Stimulated activated CD8-positive, alpha-beta memory T cell treated with anti-CD3 and anti-CD28 coated beads, Interleukin-7, amount 100 ng/mL, for 24 hours (primary cell): ENCODE data around the gene RGS11.
A peak's percentile ranks its signal among the peaks of the same experiment; 100 is the strongest.
"Not testable (repeated sequence)": the region's sequence is repeated elsewhere in the genome, so short reads cannot be mapped to it uniquely, and the experiment has no call there.

ENCODE experiments used
- DNase-seq: peaks from one replicate; pipeline ENCODE4 v3.0.0-alpha.2; 2020; ENCODE audit warnings: low read depth

Gene RGS11

DNA sequence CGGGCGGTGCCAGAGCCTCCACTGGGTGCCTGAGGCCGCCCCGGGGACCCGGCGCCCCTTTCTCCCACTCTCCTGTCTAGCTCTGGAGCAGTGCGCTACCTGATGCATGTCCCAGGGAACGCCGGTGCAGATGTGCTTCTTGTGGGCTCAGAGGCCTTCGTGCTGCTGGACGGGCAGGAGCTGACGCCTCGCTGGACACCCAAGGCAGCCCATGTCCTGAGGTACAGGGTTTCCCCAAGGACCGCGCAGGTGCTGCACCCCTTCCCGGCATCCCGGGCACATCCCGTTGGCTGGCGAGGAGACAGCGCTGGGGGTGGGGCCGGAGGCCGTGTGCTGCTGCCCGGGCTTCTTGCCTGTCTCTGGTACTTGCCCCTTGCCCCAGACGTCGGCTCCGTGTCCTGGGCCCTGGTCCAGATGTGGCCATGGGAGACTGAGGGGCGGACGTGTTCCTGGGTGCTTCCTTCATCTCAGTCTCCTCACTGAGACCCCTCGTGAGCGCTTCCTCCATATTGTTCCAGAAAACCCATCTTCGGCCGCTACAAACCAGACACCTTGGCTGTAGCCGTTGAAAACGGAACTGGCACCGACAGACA lies 12.5 kb downstream of the RGS11 start:
- no peak for DNase-seq

GRCh38 chr16:262121-262745 lies 13.5 kb downstream of the RGS11 start:
- no peak for DNase-seq

DNA sequence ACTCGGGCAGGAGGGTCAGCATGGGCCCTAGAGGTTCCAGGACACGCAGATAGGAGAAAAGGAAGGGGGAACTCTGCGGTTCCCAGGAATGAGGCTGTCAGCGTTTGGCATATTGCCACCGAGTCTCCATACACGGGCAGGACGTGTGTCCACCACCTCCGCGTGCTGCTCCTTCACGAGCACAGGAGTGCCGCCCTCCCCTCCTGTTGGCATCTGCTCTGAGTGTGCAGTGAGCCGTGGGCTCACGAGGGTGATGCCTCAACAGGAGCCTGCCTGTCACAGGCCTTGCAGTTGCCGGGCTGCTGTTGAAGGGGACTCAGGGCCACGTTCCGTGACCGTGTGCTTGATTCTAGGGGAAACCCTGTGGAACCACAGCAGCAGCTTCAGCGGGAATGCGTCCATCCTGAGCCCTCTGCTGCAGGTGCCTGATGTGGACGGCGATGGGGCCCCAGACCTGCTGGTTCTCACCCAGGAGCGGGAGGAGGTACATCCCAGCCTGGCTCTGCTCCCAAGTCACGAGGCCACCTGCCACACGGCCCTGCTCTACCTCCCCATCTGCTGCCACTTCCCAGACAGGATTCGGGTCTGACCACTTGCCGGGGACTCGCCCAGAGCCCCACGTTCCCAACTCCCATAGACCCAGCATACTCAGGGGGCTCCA lies 14.6 kb downstream of the RGS11 start:
- DNase-seq = no peak

- DNase-seq = no peak
These were observed 15.4 kb downstream of the RGS11 start for GRCh38 chr16:260326-260725.

- no peak for DNase-seq
These were observed 15.9 kb downstream of the RGS11 start for GRCh38 chr16:259814-260253.

DNA sequence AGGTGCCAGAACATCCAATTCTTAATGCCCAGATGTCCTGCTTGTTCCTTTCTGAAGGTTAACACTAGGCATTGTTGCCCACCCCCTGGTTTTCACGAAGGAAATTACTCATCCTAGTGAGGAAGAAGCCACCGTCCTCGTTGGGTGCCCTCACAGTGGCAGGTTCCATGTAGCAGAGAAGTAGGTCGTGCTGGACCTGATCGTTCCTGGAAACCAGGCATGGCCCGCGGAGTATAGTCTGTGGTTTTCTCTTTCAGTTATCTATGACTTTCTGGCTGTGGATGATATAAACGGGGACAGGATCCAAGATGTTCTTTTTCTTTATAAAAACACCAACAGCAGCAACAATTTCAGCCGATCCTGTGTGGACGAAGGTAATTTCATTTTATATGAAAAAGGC lies 16.5 kb downstream of the RGS11 start:
- no peak for DNase-seq

DNA sequence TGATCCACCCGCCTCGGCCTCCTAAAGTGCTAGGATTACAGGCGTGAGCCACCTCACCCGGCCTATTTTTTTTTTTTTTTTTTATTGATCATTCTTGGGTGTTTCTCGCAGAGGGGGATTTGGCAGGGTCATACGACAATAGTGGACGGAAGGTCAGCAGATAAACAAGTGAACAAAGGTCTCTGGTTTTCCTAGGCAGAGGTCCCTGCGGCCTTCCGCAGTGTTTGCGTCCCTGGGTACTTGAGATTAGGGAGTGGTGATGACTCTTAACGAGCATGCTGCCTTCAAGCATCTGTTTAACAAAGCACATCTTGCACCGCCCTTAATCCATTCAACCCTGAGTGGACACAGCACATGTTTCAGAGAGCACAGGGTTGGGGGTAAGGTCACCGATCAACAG lies 17.7 kb downstream of the RGS11 start:
- not testable (repeated sequence) for DNase-seq

DNA sequence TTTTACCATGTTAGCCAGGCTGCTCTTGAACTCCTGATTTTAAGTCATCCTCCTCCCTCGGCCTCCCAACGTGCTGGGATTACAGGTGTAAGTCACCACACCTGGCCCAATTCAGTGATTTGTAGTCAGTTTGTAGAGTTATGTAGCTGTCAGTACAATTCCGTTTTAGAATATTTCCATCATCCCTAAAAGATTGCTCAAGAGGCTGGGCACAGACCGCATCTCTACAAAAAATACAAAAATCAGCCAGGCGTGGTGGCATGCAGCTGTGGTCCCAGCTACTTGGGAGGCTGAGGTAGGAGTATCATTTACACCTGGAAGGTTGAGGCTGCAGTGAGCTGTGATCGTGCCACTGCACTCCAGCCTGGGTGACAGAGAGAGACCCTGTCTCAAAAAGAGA lies 20.6 kb downstream of the RGS11 start:
- DNase-seq = no peak

- no peak for DNase-seq
These were observed 21.3 kb downstream of the RGS11 start for GRCh38 chr16:254461-254860.

GRCh38 chr16:253833-254232 lies 21.9 kb downstream of the RGS11 start:
- DNase-seq = no peak

GRCh38 chr16:252366-253337 lies 23.1 kb downstream of the RGS11 start:
- no peak for DNase-seq

DNA sequence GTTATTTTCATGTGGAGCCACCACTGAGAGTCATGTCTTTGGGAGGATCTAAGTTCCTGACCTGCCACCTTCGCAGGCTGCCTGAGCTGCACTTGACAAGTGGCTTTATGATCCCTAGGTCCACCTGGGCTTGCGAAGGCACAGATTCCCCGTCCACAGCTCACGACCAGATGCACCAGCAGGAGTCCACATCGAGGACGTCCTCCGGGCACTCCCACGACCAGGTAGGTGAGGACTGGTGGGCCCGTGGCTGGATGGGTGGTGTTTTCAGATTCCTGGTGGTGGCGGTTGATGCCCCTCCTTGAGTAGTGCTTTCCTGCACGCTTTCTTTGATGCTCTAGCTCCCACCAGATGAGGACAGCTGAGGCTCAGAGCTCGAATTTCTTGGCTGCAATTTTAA lies 26.3 kb downstream of the RGS11 start:
- DNase-seq = no peak

DNA sequence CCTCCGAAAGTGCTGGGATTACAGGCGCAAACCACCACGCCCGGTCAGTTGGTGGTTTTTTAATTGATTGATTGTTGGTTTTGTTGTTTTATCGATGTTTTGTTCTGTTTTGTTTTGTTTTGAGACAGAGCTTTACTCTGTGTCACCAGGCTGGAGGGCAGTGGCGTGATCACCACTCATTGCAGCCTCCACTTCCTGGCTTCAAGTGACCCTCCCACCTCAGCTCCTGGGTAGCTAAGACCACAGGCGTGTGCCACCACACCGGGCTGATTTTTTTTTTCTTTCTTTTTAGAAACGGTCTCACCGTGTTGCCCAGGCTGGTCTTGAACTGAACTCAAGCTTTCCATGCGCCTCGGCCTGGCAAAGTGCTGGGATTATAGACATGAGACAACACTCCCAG lies 28.7 kb downstream of the RGS11 start:
- DNase-seq = no peak

GRCh38 chr16:245105-245504 lies 30.6 kb downstream of the RGS11 start:
- DNase-seq = no peak

DNA sequence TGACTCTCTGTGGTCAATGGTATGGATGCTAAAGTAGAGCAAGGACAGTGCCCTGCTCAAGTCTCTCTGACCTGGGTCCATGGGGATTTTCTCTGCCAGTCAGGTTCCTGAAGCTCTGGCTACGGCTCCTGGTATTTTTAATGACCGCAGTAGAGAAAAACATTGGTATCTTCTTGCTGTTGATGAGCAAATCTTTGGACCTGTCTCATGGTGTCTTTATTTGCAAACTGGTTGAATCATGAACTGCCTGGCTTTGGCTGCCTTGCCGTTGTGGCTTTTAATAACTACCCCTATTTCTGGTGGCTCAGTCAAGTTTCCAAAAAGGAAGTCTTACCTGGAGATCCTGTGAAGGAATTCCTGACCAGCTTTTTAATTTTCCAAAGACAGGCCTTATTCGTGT lies 32.4 kb downstream of the RGS11 start:
- DNase-seq = no peak

GRCh38 chr16:242281-242680 lies 33.5 kb downstream of the RGS11 start:
- DNase-seq = no peak

GRCh38 chr16:240559-240958 lies 35.2 kb downstream of the RGS11 start:
- no peak for DNase-seq

- DNase-seq = no peak
These were observed 35.8 kb downstream of the RGS11 start for GRCh38 chr16:239948-240277.

GRCh38 chr16:234468-235305 lies 41.1 kb downstream of the RGS11 start, which contains the start of gene FAM234A:
FAM234A (plus strand) TSS chr16:234821; CDS start chr16:254414, 19,593 bp downstream.
- DNase-seq = peak; percentile 89

GRCh38 chr16:230949-231348 lies 44.8 kb downstream of the RGS11 start:
- DNase-seq = no peak

DNA sequence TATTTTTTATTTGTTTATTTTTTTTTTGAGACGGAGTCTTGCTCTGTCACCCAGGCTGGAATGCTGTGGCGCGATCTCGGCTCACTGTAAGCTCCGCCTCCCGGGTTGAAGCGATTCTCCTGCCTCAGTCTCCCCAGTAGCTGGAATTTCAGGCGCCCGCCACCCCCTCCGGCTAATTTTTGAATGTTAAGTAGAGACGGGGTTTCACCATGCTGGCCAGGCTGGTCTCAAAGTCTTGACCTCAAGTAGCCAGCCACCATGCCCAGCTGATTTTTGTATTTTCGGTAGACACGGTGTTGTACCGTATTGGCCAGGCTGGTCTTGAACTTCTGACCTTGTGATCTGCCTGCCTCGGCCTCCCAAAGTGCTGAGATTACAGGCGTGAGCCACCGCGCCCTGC lies 45.4 kb downstream of the RGS11 start:
- not testable (repeated sequence) for DNase-seq
